Transverse colon (tissue), 4 donors: ENCODE data around the gene GRK6. TPM values are rescaled to one million over a fixed set of nuclear protein-coding genes. Genes with fewer than 3 reads are reported as not detected.

Source experiments
- DNase-seq: peaks from one replicate; pipeline ENCODE4 v3.0.0-alpha.2; 2019
- H3K27ac ChIP-seq, 4 donors: fragments of 200-600 bp; sonication (generic); 2 replicates each; pipeline ENCODE4 v1.5.1; 2016 to 2018; ENCODE audit warnings: inconsistent platforms in 4 of 4
- H3K27me3 ChIP-seq: fragments of 200-600 bp; sonication (generic); 2 replicates; pipeline ENCODE4 v1.5.1; 2017; ENCODE audit warnings: inconsistent platforms
- H3K36me3 ChIP-seq, 4 donors: fragments of 200-600 bp; sonication (generic); 2 replicates each; pipeline ENCODE4 v1.5.1; 2017 to 2019; ENCODE audit warnings: inconsistent platforms in 4 of 4
- H3K4me1 ChIP-seq, 4 donors: fragments of 200-600 bp; sonication (generic); 2 replicates each; pipeline ENCODE4 v1.5.1; 2017 to 2020; ENCODE audit warnings: inconsistent platforms in 4 of 4
- H3K4me3 ChIP-seq, 4 donors: fragments of 200-600 bp; sonication (generic); 1 replicate in 1 of 4; 2 replicates in 3 of 4; pipeline versions ENCODE4 v1.5.1 to v1.6.1; 2017 to 2019; ENCODE audit warnings: inconsistent platforms in 4 of 4
- H3K9me3 ChIP-seq, 2 donors: fragments of 200-600 bp; sonication (generic); 2 replicates each; pipeline ENCODE4 v1.5.1; 2017 to 2019; ENCODE audit warnings: inconsistent platforms in 2 of 2
- CTCF ChIP-seq, 5 experiments: fragments of 200-600 bp in 3 of 5; fragments of 450-650 bp in 2 of 5; sonication (generic) in 3 of 5; IDR thresholded peaks; 1 replicate in 2 of 5; 2 replicates in 3 of 5; pipeline ENCODE4 v1.5.1; 2016 to 2017; ENCODE audit warnings: antibody characterized with exemption in 5 of 5, inconsistent platforms in 3 of 5, mild to moderate bottlenecking in 2 of 5, moderate library complexity in 1 of 5
- EP300 ChIP-seq: sonication (generic); formaldehyde crosslinking; IDR thresholded peaks from one replicate; pipeline ENCODE4 v1.6.1; 2017; ENCODE audit warnings: antibody characterized with exemption, low read depth
- POLR2A ChIP-seq: fragments of 450-650 bp; IDR thresholded peaks from one replicate; pipeline ENCODE4 v1.6.1; 2016; ENCODE audit warnings: antibody characterized with exemption, mild to moderate bottlenecking, moderate library complexity
- POLR2AphosphoS5 ChIP-seq, 3 donors: sonication (generic); formaldehyde crosslinking; IDR thresholded peaks; one replicate each; pipeline ENCODE4 v1.6.1; 2016; ENCODE audit warnings: antibody characterized with exemption in 3 of 3
- WGBS, 2 donors: methylation state at CpG; one replicate each; pipeline ENCODE4 v1.1.5; 2018; ENCODE audit warnings: low coverage in 1 of 2; 5-methylcytosine and 5-hydroxymethylcytosine counted together
- in situ Hi-C, 4 donors: fragments of 200-750 bp; cut with MboI; loops; one replicate each; pipeline versions ENCODE4 v1.15.0 to v1.15.1; 2017; ENCODE audit warnings: low sequenced_read_pairs in 3 of 4, low pct_ligation_motif_present in 1 of 4, low pct_unique_long_range_greater_than_20kb in 1 of 4
- intact Hi-C: fragments of 100-400 bp; cut with DNase I; formaldehyde crosslinking; loops from one replicate; pipeline ENCODE4 v1.15.1; 2023; ENCODE audit warnings: low total_unique reads
- total RNA-seq, 4 donors: library from RNA; depleted of rRNA; stranded (reverse); fragments of >200 nt; gene quantifications; one replicate each; pipeline ENCODE4 v1.1.0, GENCODE V29; 2016

GRK6 gene
- total RNA-seq, 4 donors from 2014 or later = 21.5 to 40.5 (median 36.4) TPM

DNA sequence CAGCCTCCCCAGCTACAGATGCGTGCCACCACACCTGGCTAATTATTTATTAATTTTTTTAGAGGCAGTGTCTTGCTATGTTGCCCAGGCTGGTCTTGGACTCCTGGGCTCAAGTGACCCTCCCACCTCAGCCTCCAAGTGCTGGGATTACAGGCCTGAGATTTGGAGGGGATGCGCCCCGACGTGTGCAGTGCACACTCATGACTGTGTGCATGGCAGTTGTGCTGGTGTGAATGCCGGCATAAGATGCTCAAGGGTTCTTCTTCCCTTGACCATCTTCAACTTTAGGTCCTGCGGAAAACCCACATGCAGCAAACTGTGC is 45.7 kb upstream of the GRK6 start:
- no peak for DNase-seq
- TF ChIP-seq CTCF (IDR thresholded peaks at IDR 0.05) = no peak
- no peak for TF ChIP-seq POLR2AphosphoS5 (IDR thresholded peaks at IDR 0.05)
- no peak for TF ChIP-seq POLR2A
- no peak for TF ChIP-seq EP300

DNA sequence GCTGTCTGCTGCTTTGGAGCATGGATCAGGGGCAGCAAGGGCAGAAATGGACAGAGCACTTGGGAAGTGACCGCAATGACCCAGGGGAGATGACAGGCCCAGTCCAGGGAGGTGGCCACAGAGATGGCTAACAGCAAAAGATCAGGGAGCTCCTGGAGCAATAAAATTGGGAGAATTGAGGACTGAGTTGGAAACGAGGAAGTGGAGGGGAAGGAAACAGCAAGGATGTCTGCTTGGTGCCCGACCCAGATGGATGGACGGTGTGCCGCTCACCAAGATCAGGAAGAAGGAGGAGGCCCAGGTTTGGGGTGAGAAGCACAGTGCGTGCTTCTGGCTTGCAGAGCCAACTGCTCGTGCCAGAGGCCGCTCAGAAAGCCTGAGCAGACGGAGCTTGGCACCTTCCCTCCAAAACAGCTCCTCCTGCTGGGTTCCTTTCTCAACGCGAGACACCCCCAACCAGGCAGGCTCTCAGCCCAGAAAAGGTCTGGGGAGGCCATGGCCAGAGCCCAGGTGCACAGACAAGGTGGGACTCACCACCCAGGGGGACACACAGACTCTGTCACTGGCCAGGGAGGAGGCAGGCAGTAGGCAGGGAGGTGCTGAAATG is 44.0 kb upstream of the GRK6 start:
- 32 to 57% methylated on average over 5 to 10 of the region's 11 CpGs for WGBS, 2 donors
- Histone ChIP-seq H3K27ac (no peak overlapping the region), H3K9me3 (no peaks in the 10 kb centered on the region), H3K4me3 (no peak overlapping the region), H3K36me3 (no peaks in the 10 kb centered on the region), H3K27me3 (peaks cover 7% of the 10 kb centered on the region), H3K4me1 (no peaks in the 10 kb centered on the region)
- in situ Hi-C loops = loop anchor here in 1 of 4 donors (25.0 kb wide), 1 partner anchor 130 kb away; the partner anchor contains the start of genes DDX41 and DOK3
- DNase-seq = no peak
- TF ChIP-seq POLR2AphosphoS5 (IDR thresholded peaks at IDR 0.05) (no peak), EP300 (no peak), POLR2A (no peak), CTCF (IDR thresholded peaks at IDR 0.05) (peak in 4 of 5 experiments; percentile 16 to 25 (median 23))
- intact Hi-C loops = no loop called here

More for the DNA sequence above, 45.7 kb upstream of the GRK6 start:
- Histone ChIP-seq H3K27ac (no peak overlapping the region), H3K4me1 (no peaks in the 10 kb centered on the region), H3K4me3 (no peak overlapping the region), H3K9me3 (no peaks in the 10 kb centered on the region), H3K27me3 (peaks cover 7% of the 10 kb centered on the region), H3K36me3 (no peaks in the 10 kb centered on the region)
- in situ Hi-C loops = loop anchor here in 1 of 4 donors (25.0 kb wide), 1 partner anchor 132 kb away; the partner anchor contains the start of genes DDX41 and DOK3
- intact Hi-C loops = no loop called here
- WGBS, 2 donors = 71 to 89% methylated on average over 1 to 6 of the region's 6 CpGs

DNA sequence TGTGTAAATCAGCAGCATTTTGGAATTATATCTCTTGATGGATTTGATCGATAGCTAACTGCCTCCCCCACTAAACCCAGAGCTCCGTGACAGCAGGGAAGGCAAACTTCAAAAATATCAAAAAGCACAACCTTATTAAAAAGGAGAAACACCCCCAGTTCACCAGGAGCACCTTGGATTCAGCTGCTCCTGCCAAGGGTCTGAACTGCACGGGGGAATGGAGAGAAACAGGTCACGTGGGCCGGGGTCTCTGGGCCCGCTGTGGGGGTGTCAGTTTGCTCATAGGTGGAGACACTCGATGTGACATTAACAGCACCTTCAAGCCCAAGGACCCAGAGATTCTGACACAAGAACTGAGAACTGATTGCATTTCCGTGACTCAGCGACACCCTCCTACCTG is 43.3 kb upstream of the GRK6 start:
- no peaks in the 10 kb centered on the region for H3K9me3 ChIP-seq
- H3K4me3 ChIP-seq = no peak overlapping the region
- no peak for DNase-seq
- in situ Hi-C loops = loop anchor here in 1 of 4 donors (25.0 kb wide), 1 partner anchor 129 kb away; the partner anchor contains the start of genes DDX41 and DOK3
- H3K4me1 ChIP-seq = no peaks in the 10 kb centered on the region
- intact Hi-C loops = no loop called here
- peaks cover 7% of the 10 kb centered on the region for H3K27me3 ChIP-seq
- TF ChIP-seq POLR2AphosphoS5 (IDR thresholded peaks at IDR 0.05) = no peak
- TF ChIP-seq POLR2A = no peak
- no peak for TF ChIP-seq EP300
- no peak for TF ChIP-seq CTCF (IDR thresholded peaks at IDR 0.05)
- no peaks in the 10 kb centered on the region for H3K36me3 ChIP-seq
- no peak overlapping the region for H3K27ac ChIP-seq
- 83 to 85% methylated on average over 7 to 9 of the region's 9 CpGs for WGBS, 2 donors

GRCh38 chr5:177384134-177384533 is 42.3 kb upstream of the GRK6 start, which contains the start of gene SLC34A1:
Gene SLC34A1 (plus strand): TSS chr5:177384434. CDS start chr5:177385742, 1,308 bp downstream.
- intact Hi-C loops = no loop called here
- TF ChIP-seq EP300 (no peak), POLR2A (no peak), POLR2AphosphoS5 (IDR thresholded peaks at IDR 0.05) (no peak), CTCF (IDR thresholded peaks at IDR 0.05) (no peak)
- Histone ChIP-seq H3K4me3 (no peak within 1 kb of the TSS), H3K9me3 (no peaks in the 10 kb centered on the region), H3K36me3 (no peaks in the 10 kb centered on the region), H3K27me3 (peaks cover 7% of the 10 kb centered on the region), H3K4me1 (peaks cover 0 to 2% (median 0%) of the 10 kb centered on the region in 4 donors), H3K27ac (no peak within 1 kb of the TSS)
- in situ Hi-C loops = loop anchor here in 1 of 4 donors (25.0 kb wide), 1 partner anchor 128 kb away; the partner anchor contains the start of genes DDX41 and DOK3
- DNase-seq = no peak
- 73% methylated on average over 4 of the region's 4 CpGs; no CpG with 5 or more reads in 1 of the 2 donors for WGBS, 2 donors
